Keratinocyte (primary cell): Measurements from ENCODE around the gene STRN. TPM values are rescaled to one million over a fixed set of nuclear protein-coding genes. Genes with fewer than 3 reads are reported as not detected.

ENCODE experiments used
- DNase-seq: peaks from one replicate; pipeline ENCODE4 v3.0.0-alpha.2; 2011; ENCODE audit warnings: low read depth, missing footprints, low spot score
- FAIRE-seq: peaks from 2 replicates; lab custom pipeline; 2011; peaks lifted over from hg19 to GRCh38; lab: Jason Lieb, UNC
- H2AFZ ChIP-seq: 2 replicates; pipeline ENCODE4 v1.6.0; 2012; ENCODE audit warnings: low read length, control low read depth, inconsistent platforms; ENCODE audit not compliant: control insufficient read depth
- H3K27ac ChIP-seq: 2 replicates; pipeline ENCODE4 v1.5.1; 2011; ENCODE audit warnings: low read length; ENCODE audit not compliant: control insufficient read depth, insufficient read depth
- H3K27me3 ChIP-seq: 3 replicates; pipeline ENCODE4 v1.6.0; 2011; ENCODE audit warnings: low read length; ENCODE audit not compliant: control insufficient read depth, insufficient read depth; ENCODE audit errors: extremely low read depth
- H3K36me3 ChIP-seq, 2 experiments: 2 replicates in 1 of 2; 3 replicates in 1 of 2; pipeline ENCODE4 v1.5.1; 2011; ENCODE audit warnings: low read length in 2 of 2, mild to moderate bottlenecking in 1 of 2; ENCODE audit not compliant: control insufficient read depth in 2 of 2, insufficient read depth in 2 of 2; ENCODE audit errors: extremely low read depth in 1 of 2
- H3K4me1 ChIP-seq: 3 replicates; pipeline ENCODE4 v1.5.1; 2011; ENCODE audit warnings: low read length; ENCODE audit not compliant: control insufficient read depth, insufficient read depth; ENCODE audit errors: extremely low read depth
- H3K4me2 ChIP-seq: 3 replicates; pipeline ENCODE4 v1.6.0; 2011; ENCODE audit warnings: low read depth, low read length; ENCODE audit not compliant: control insufficient read depth, insufficient read depth; ENCODE audit errors: extremely low read depth
- H3K4me3 ChIP-seq, 3 experiments: fragments of 200-600 bp in 1 of 3; sonication (generic) in 1 of 3; 2 replicates in 2 of 3; 3 replicates in 1 of 3; pipeline ENCODE4 v1.5.1; 2011 to 2016; ENCODE audit warnings: low read length in 3 of 3, mild to moderate bottlenecking in 3 of 3, control low read depth in 2 of 3, inconsistent platforms in 1 of 3, low read depth in 1 of 3, mixed read lengths in 1 of 3, mixed run types in 1 of 3, moderate library complexity in 1 of 3; ENCODE audit not compliant: control insufficient read depth in 2 of 3, insufficient read depth in 2 of 3; ENCODE audit errors: extremely low read depth in 1 of 3
- H3K79me2 ChIP-seq: 2 replicates; pipeline ENCODE4 v1.6.0; 2012; ENCODE audit warnings: low read length; ENCODE audit not compliant: control insufficient read depth, insufficient read depth
- H3K9ac ChIP-seq: 3 replicates; pipeline ENCODE4 v1.6.0; 2011; ENCODE audit warnings: low read length; ENCODE audit not compliant: control insufficient read depth, insufficient read depth; ENCODE audit errors: extremely low read depth
- H3K9me1 ChIP-seq: 3 replicates; pipeline ENCODE4 v1.6.0; 2011; ENCODE audit warnings: low read length; ENCODE audit not compliant: control insufficient read depth, insufficient read depth; ENCODE audit errors: extremely low read depth
- H3K9me3 ChIP-seq: 2 replicates; pipeline ENCODE4 v1.5.1; 2012; ENCODE audit warnings: low read depth, low read length; ENCODE audit not compliant: control insufficient read depth
- H4K20me1 ChIP-seq: 3 replicates; pipeline ENCODE4 v1.6.0; 2011; ENCODE audit warnings: low read length; ENCODE audit not compliant: control insufficient read depth, insufficient read depth; ENCODE audit errors: extremely low read depth
- CTCF ChIP-seq, 3 experiments: IDR thresholded peaks in 1 of 3; conservative IDR thresholded peaks in 1 of 3; optimal IDR thresholded peaks in 1 of 3; 2 replicates in 2 of 3; 3 replicates in 1 of 3; pipeline versions ENCODE3 to v1.5.1; 2011; ENCODE audit warnings: low read length in 3 of 3, mild to moderate bottlenecking in 3 of 3, moderate library complexity in 2 of 3, control low read depth in 1 of 3, inconsistent platforms in 1 of 3; ENCODE audit not compliant: insufficient read depth in 2 of 3; ENCODE audit errors: extremely low read depth in 1 of 3
- EZH2 ChIP-seq: IDR thresholded peaks from one replicate; pipeline ENCODE4 v1.6.1; 2012; ENCODE audit warnings: inconsistent platforms, mild to moderate bottlenecking, low read length, moderate library complexity
- dilution Hi-C: fragments of 300-500 bp; cut with MboI; formaldehyde crosslinking; loops from one replicate; pipeline ENCODE4 v1.7.0; 2020; ENCODE audit warnings: low sequenced_read_pairs; ENCODE audit not compliant: extremely low pct_ligation_motif_present
- polyA plus RNA-seq, 5 experiments: library from polyadenylated mRNA; depleted of rRNA in 3 of 5; stranded (reverse) in 3 of 5; stranded (forward) in 1 of 5; unstranded in 1 of 5; fragments of >200 nt; gene quantifications; 1 replicate in 1 of 5; 2 replicates in 3 of 5; 3 replicates in 1 of 5; pipeline versions ENCODE4 v1.2.1 to v1.2.3, GENCODE V29; 2011 to 2012; ENCODE audit warnings: missing spikeins in 2 of 5, low read depth in 1 of 5, low replicate concordance in 1 of 5

The STRN gene
- polyA plus RNA-seq, 1 donor (not counting 4 experiments of a cell fraction or from before 2014, with no cell fraction given): 29.3 TPM

- H2AFZ ChIP-seq: no peak overlapping the region
- dilution Hi-C loops: no loop called here
- H3K4me3 ChIP-seq: no peak overlapping the region
- H3K36me3 ChIP-seq: peaks cover 4 to 10% of the 10 kb centered on the region in 2 experiments
- H3K79me2 ChIP-seq: no peaks in the 10 kb centered on the region
- H3K9ac ChIP-seq: no peak overlapping the region
- no peaks in the 10 kb centered on the region for H4K20me1 ChIP-seq
- no peak overlapping the region for H3K4me2 ChIP-seq
- no peak for TF ChIP-seq EZH2
- TF ChIP-seq CTCF (optimal IDR thresholded peaks at IDR 0.05 in 1 of 3, IDR thresholded peaks at IDR 0.05 in 1 of 3, conservative IDR thresholded peaks at IDR 0.05 in 1 of 3; ENCODE audit: extremely low read depth in 1 of 3, insufficient read depth in 2 of 3, low read length in 3 of 3): no peak
- H3K9me3 ChIP-seq: no peaks in the 10 kb centered on the region
- H3K27me3 ChIP-seq: no peaks in the 10 kb centered on the region
- H3K27ac ChIP-seq: no peak overlapping the region
- no peak for DNase-seq
- H3K4me1 ChIP-seq: peaks cover 5% of the 10 kb centered on the region
- no peaks in the 10 kb centered on the region for H3K9me1 ChIP-seq
- no peak for FAIRE-seq
Measured at GRCh38 chr2:36849265-36849664, 117.1 kb downstream of the STRN start.

GRCh38 chr2:36843838-36844237 lies 122.5 kb downstream of the STRN start:
- no peaks in the 10 kb centered on the region for H3K79me2 ChIP-seq
- no peak for TF ChIP-seq CTCF (optimal IDR thresholded peaks at IDR 0.05 in 1 of 3, IDR thresholded peaks at IDR 0.05 in 1 of 3, conservative IDR thresholded peaks at IDR 0.05 in 1 of 3; ENCODE audit: extremely low read depth in 1 of 3, insufficient read depth in 2 of 3, low read length in 3 of 3)
- no peak for TF ChIP-seq EZH2
- H3K4me2 ChIP-seq: no peak overlapping the region
- H3K27me3 ChIP-seq: no peaks in the 10 kb centered on the region
- no peaks in the 10 kb centered on the region for H4K20me1 ChIP-seq
- no peak overlapping the region for H3K9ac ChIP-seq
- no peaks in the 10 kb centered on the region for H3K9me1 ChIP-seq
- H3K9me3 ChIP-seq: no peaks in the 10 kb centered on the region
- H3K4me3 ChIP-seq: no peak overlapping the region
- H3K27ac ChIP-seq: no peak overlapping the region
- peaks cover 2 to 6% of the 10 kb centered on the region in 2 experiments for H3K36me3 ChIP-seq
- no peak overlapping the region for H2AFZ ChIP-seq
- FAIRE-seq (no peak), DNase-seq (no peak)
- H3K4me1 ChIP-seq: no peaks in the 10 kb centered on the region
- dilution Hi-C loops: no loop called here
